ENCODE data around the gene LSM3. TPM values are rescaled to one million over a fixed set of nuclear protein-coding genes. Genes with fewer than 3 reads are reported as not detected.

Gene LSM3
- total RNA-seq, 2 experiments from 2014 or later, result 12.4 to 21.9 TPM

DNA sequence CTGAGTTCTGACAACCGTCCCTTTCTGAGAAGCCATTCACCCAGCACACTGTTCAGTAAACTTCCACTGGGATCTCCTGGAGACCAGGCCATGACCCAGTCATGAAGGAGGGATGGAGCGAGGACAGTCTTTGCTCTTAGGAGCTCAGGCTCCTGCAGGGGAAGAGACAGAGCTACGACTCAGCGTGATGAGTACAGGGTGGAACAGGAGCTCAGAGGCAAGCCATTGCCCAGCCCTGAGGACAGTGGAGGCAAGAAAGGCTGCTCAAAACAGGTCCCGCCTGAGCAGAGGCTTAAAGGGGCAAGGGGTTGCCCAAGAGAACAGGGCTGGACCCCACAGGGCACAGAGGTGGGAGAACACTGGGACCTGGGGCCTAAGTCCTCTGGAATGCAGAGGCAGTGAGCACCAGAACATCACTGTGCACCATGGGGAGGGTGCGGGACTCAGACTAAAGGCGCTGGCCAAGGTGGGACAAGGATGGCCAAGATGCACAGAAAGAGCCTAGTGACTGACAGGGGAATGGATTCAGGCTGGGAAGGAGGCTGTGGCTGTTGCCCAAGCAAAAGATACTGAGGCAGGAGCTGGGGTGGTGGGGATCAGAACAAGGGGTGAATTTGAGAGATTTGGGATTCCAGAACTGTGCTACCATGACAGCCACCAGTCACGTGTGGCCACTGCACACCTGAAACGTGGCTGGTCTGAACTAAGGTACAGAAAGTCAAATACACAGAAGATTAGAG lies 28.0 kb upstream of the LSM3 start:
- ChIA-PET POLR2A (interaction anchor here (0.6 kb wide), 1 partner anchor 1059 kb away, joined by 3 read pairs; no protein-coding TSS in a partner anchor), CTCF (ENCODE audit: unreplicated experiment) (no interaction called here)
- Histone ChIP-seq H2AFZ (ENCODE audit: low read length) (no peak overlapping the region), H3K9me2 (ENCODE audit: insufficient read depth, low read length) (no peaks in the 10 kb centered on the region), H3K9me3 (ENCODE audit: low read length) (no peaks in the 10 kb centered on the region), H3K4me1 (ENCODE audit: insufficient read depth, low read length, poor library complexity, severe bottlenecking) (no peaks in the 10 kb centered on the region), H3K27ac (ENCODE audit: low read depth, low read length, poor library complexity, severe bottlenecking) (no peak overlapping the region), H4K20me1 (ENCODE audit: insufficient read depth, low read length) (no peaks in the 10 kb centered on the region), H3K4me2 (ENCODE audit: low read length) (no peak overlapping the region), H3K4me3 (ENCODE audit: low read depth, low read length, poor library complexity, severe bottlenecking) (no peak overlapping the region), H3K79me2 (ENCODE audit: insufficient read depth, low read depth, low read length) (no peaks in the 10 kb centered on the region), H3K36me3 (ENCODE audit: insufficient read depth, low read length) (peaks cover 50% of the 10 kb centered on the region)
- no peak for DNase-seq (ENCODE audit: low spot score)
- TF ChIP-seq EZH2phosphoT487 (IDR thresholded peaks at IDR 0.05; ENCODE audit: borderline replicate concordance, low read depth, low read length), result no peak
- no peak for TF ChIP-seq CTCF (conservative IDR thresholded peaks at IDR 0.05; ENCODE audit: low read length)
- BruUV-seq (replicated peaks), result no TSS peak
- intact Hi-C loops (cut with micrococcal nuclease; ENCODE audit: unreplicated experiment), result no loop called here

DNA sequence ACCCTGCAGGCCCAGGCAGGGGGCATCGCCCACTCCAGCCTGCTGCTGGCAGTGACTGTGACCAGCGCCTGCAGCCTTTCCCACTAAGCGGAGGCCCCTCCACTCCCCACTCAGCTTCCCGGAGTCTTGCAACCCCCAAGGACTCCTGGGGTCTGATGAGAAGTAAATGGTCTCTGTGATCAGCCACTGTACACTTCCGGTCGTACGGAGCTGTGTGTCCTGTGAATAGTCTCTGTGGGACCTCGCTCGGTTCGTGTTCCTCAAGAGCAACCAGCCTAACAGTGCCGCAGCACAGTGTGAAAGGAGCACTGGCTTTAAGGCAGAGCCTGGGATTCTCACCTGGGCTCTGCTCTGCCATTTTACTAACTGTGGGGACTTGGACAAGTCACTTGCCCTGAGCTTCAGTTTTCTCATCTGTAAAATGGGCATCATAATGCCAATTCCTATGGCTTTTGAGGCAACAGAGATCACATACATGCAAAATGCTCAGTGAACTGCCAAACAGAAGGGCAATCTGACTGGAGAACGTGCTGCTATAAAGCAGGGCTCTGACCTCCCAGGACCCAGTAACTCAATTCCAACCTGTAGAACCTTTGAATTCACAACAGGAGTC lies 27.0 kb upstream of the LSM3 start:
- no peak overlapping the region for H3K4me2 ChIP-seq (ENCODE audit: low read length)
- DNase-seq (ENCODE audit: low spot score), result no peak
- no TSS peak for BruUV-seq (replicated peaks)
- ChIA-PET CTCF (ENCODE audit: unreplicated experiment) (no interaction called here), POLR2A (no interaction called here)
- H2AFZ ChIP-seq (ENCODE audit: low read length), result no peak overlapping the region
- no peak overlapping the region for H3K4me3 ChIP-seq (ENCODE audit: low read depth, low read length, poor library complexity, severe bottlenecking)
- no peaks in the 10 kb centered on the region for H3K9me2 ChIP-seq (ENCODE audit: insufficient read depth, low read length)
- no peak overlapping the region for H3K27ac ChIP-seq (ENCODE audit: low read depth, low read length, poor library complexity, severe bottlenecking)
- intact Hi-C loops (cut with micrococcal nuclease; ENCODE audit: unreplicated experiment), result no loop called here
- H4K20me1 ChIP-seq (ENCODE audit: insufficient read depth, low read length), result no peaks in the 10 kb centered on the region
- peaks cover 51% of the 10 kb centered on the region for H3K36me3 ChIP-seq (ENCODE audit: insufficient read depth, low read length)
- H3K4me1 ChIP-seq (ENCODE audit: insufficient read depth, low read length, poor library complexity, severe bottlenecking), result no peaks in the 10 kb centered on the region
- no peaks in the 10 kb centered on the region for H3K9me3 ChIP-seq (ENCODE audit: low read length)
- no peaks in the 10 kb centered on the region for H3K79me2 ChIP-seq (ENCODE audit: insufficient read depth, low read depth, low read length)
- TF ChIP-seq EZH2phosphoT487 (IDR thresholded peaks at IDR 0.05; ENCODE audit: borderline replicate concordance, low read depth, low read length), result no peak
- TF ChIP-seq CTCF (conservative IDR thresholded peaks at IDR 0.05; ENCODE audit: low read length), result no peak
